Activated CD4-positive, CD25-positive, alpha-beta regulatory T cell treated with anti-CD3 and anti-CD28 coated beads, Interleukin-2, amount 50 U/mL, for 24 hours (primary cell): ENCODE data around the gene KIF22.

Experiments used
- ATAC-seq, 2 donors: fragments of 150-1000 bp; cut with Tn5 transposase; one replicate each; pipeline ENCODE4 v1.10.0; 2021; ENCODE audit warnings: mild to moderate bottlenecking in 1 of 2, moderate library complexity in 1 of 2

Gene KIF22

GRCh38 chr16:29804455-29805231 lies 14.1 kb downstream of the KIF22 start:
- no peak for ATAC-seq

GRCh38 chr16:29805232-29806098 lies 14.9 kb downstream of the KIF22 start:
- ATAC-seq: peak; percentile 67 to 68

- no peak for ATAC-seq
Measured at GRCh38 chr16:29806099-29806579, 15.6 kb downstream of the KIF22 start, which contains the start of gene MAZ. MAZ (plus strand) TSS chr16:29806529; CDS start chr16:29806702, 173 bp downstream.

GRCh38 chr16:29806641-29807425 lies 16.3 kb downstream of the KIF22 start:
- ATAC-seq: no peak

- ATAC-seq: peak; percentile 32 to 36
Measured at GRCh38 chr16:29807426-29808218, 17.1 kb downstream of the KIF22 start.

- peak; percentile 5 to 6 for ATAC-seq
Measured at GRCh38 chr16:29808219-29808900, 17.8 kb downstream of the KIF22 start.

- no peak for ATAC-seq
Measured at GRCh38 chr16:29809031-29809747, 18.6 kb downstream of the KIF22 start.

- no peak for ATAC-seq
Measured at GRCh38 chr16:29809850-29810698, 19.5 kb downstream of the KIF22 start.

- no peak for ATAC-seq
Measured at GRCh38 chr16:29810699-29811169, 20.2 kb downstream of the KIF22 start.

- ATAC-seq: peak; percentile 30 to 41
Measured at GRCh38 chr16:29811170-29811895, 20.8 kb downstream of the KIF22 start.

GRCh38 chr16:29811896-29812665 lies 21.5 kb downstream of the KIF22 start, which contains the start of gene PRRT2:
PRRT2 (plus strand) TSS chr16:29812193; CDS start chr16:29813055, 862 bp downstream.
- ATAC-seq: no peak

GRCh38 chr16:29812754-29813643 lies 22.4 kb downstream of the KIF22 start:
- ATAC-seq: no peak

GRCh38 chr16:29813644-29814562 lies 23.4 kb downstream of the KIF22 start:
- no peak for ATAC-seq

GRCh38 chr16:29814592-29814991 lies 24.0 kb downstream of the KIF22 start:
- ATAC-seq: no peak

- peak in 1 of 2 donors; percentile 1 for ATAC-seq
Measured at GRCh38 chr16:29815032-29815721, 24.6 kb downstream of the KIF22 start.
